IPS-18c (cell line): ENCODE results near the gene DMD.

Experiments
- H3K4me3 ChIP-seq: 2 replicates; pipeline ENCODE4 v1.7.0; 2013; ENCODE audit warnings: low read depth, mild to moderate bottlenecking, low read length, moderate library complexity; ENCODE audit not compliant: insufficient read depth
- H3K9me3 ChIP-seq: one replicate; pipeline ENCODE4 v1.6.1; 2013; ENCODE audit warnings: mild to moderate bottlenecking, low read length, moderate library complexity; ENCODE audit not compliant: control insufficient read depth, insufficient read depth

Gene DMD

DNA sequence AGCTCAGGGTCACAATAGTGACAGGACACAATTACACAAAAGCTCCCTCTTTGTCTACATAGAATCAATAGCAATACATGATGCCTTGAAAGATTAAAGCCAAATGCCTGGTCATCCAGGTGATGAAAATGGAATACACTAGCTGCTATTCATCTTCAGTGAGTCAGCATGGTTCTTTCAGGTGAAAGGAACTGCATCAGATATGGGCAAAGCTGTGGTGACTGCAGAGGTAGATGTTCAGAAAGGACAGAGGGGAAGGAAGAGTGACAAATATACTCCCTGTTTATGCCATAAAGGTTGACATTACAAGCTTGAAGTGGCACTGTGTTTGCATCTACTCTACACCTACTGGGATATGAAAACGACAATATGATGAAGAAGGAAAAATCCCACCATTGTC, 2119.5 kb downstream of the DMD start:
- Histone ChIP-seq H3K4me3 (no peak overlapping the region), H3K9me3 (peaks cover 2% of the 10 kb centered on the region)

DNA sequence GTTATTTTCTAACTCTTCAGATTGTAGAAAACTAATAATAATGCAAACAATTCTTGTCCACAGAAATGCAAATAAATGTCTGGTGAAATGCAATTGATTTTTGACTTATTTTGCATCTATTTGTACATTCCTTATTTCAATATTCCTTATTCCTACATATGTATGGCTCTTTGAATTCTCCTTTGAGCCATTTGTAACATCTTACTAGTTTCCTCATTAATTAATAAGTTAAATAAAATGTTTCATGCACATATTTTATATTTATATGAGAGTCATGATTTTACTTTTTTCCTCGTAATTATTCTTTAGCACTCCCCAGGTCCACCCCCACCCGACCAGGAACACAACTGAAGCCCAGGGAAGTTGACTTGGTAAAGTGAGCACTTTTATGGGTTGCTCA, 2136.8 kb downstream of the DMD start:
- H3K4me3 ChIP-seq, result no peak overlapping the region
- peaks cover 8% of the 10 kb centered on the region for H3K9me3 ChIP-seq

DNA sequence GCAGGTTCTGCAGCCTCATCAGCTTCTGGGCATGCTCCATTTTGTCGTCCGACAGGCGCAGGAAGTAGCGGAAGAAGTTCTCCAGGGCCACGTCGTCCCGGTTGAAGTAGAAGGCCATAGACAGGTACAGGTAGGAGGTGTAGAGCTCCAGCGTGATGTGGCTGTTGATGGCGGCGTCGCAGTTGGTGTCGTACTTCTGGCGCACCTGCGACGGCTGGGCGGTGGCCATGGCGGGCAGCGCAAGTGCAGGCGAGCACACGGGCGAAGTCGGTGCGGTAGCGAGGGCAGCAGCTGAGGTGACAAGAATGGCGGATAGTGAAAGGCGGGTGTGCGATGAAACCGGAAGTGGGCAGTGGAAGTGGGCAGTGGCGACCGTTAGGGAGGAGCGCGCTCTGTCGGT, 2139.6 kb downstream of the DMD start, which contains the start of gene FTHL17:
TSS of gene FTHL17 (minus strand) at position 317 of the 400 bp plus-strand sequence. CDS start at position 229, 88 bp downstream.
- H3K9me3 ChIP-seq, result peaks cover 8% of the 10 kb centered on the region
- no peak within 1 kb of the TSS; the same call in 1 of the 2 replicates for H3K4me3 ChIP-seq

DNA sequence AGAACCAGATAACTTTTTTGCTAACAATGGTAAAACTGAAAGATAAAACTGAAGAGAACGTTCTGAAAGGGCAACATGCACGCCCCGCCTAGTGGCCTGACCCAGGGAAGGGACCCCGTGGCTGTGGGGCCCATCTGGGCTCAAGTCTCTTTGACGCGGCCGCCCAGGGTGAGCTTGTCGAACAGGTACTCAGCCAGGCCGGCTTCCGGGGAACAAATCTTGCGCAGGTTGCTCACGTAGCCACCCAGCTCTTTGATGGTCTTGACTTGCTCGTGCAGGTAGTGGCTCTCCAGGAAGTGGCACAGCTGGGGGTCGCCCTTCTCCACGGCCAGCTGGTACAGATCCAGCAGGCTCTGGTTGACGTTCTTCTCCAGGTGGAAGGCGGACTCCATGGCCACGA, 2140.1 kb downstream of the DMD start:
- Histone ChIP-seq H3K4me3 (no peak overlapping the region), H3K9me3 (peaks cover 8% of the 10 kb centered on the region)

DNA sequence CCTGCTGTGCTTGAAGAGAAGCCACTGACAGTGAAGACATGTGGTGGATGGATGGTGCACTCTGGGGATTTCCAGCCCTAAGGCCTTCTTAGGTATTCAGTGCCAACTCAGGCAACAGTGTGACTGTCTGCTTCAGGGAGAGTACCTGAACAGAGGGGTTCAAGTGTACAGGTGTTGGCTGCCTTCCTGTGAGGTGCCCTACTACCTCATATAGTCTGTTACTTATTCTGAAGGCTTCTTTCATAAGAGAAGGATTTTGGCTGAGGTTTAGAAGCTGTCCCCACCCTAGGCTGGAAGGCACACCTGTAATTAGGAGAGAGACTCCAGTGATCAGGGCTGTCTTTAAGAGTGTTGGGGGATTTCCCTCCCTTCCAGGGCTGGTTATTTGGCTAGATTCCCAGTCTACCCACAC, 2141.3 kb downstream of the DMD start:
- no peak overlapping the region for H3K4me3 ChIP-seq
- H3K9me3 ChIP-seq, result peaks cover 6% of the 10 kb centered on the region
